A549 (cell line): ENCODE results near the gene DHFR2. TPM values are rescaled to one million over a fixed set of nuclear protein-coding genes. Genes with fewer than 3 reads are reported as not detected.
A peak's percentile ranks its signal among the peaks of the same experiment; 100 is the strongest.

ENCODE experiments used
- ATAC-seq, 2 experiments: fragments of 200-7000 bp in 1 of 2; fragments of >200 bp in 1 of 2; cut with Nextera tagmentation in 1 of 2; cut with Tn5 transposase in 1 of 2; 3 replicates each; pipeline versions ENCODE4 v1.8.0 to v1.9.1; 2018 to 2020; ENCODE audit warnings: mild to moderate bottlenecking in 1 of 2, moderate library complexity in 1 of 2
- CTCF ChIA-PET: fragments of 300-600 bp; sonication (Branson Sonifier 250); formaldehyde crosslinking; extraction: SDS; loops from one replicate; lab custom pipeline; 2021; ENCODE audit warnings: antibody characterized with exemption, inconsistent platforms; lab: Yijun Ruan, JAX
- POLR2A ChIA-PET: fragments of 350-600 bp; formaldehyde crosslinking; extraction: SDS; loops from one replicate; lab custom pipeline; 2021; ENCODE audit warnings: antibody characterized with exemption, inconsistent platforms; lab: Yijun Ruan, JAX
- DNase-seq, 2 experiments: peaks; one replicate each; pipeline versions ENCODE4 v3.0.0 to v3.0.0-alpha.2; 2011 to 2016; ENCODE audit warnings: low read depth in 1 of 2, low spot score in 1 of 2
- FAIRE-seq: peaks from 2 replicates; lab custom pipeline; 2011; peaks lifted over from hg19 to GRCh38; lab: Jason Lieb, UNC
- H3K27ac ChIP-seq, 2 experiments: fragments of >200 bp; sonication (Bioruptor Twin); formaldehyde crosslinking; 3 replicates each; pipeline ENCODE4 v1.5.1; 2016 to 2017
- H3K4me1 ChIP-seq: fragments of >200 bp; sonication (Bioruptor Twin); formaldehyde crosslinking; 3 replicates; pipeline ENCODE4 v1.6.1; 2016
- H3K4me2 ChIP-seq: fragments of >200 bp; sonication (Bioruptor Twin); formaldehyde crosslinking; 3 replicates; pipeline ENCODE4 v1.6.1; 2016
- H3K4me3 ChIP-seq: fragments of >200 bp; sonication (Bioruptor Twin); formaldehyde crosslinking; 3 replicates; pipeline ENCODE4 v1.5.1; 2016
- H3K9me3 ChIP-seq: fragments of >200 bp; sonication (Bioruptor Twin); formaldehyde crosslinking; 3 replicates; pipeline ENCODE4 v1.6.1; 2016
- CBX2 ChIP-seq: fragments of 200-600 bp; sonication (generic); IDR thresholded peaks from 2 replicates; pipeline ENCODE4 v1.6.1; 2016; ENCODE audit warnings: low read depth, mild to moderate bottlenecking, borderline replicate concordance
- CEBPB ChIP-seq, 2 experiments: fragments of >200 bp in 1 of 2; sonication (Bioruptor Twin) in 1 of 2; formaldehyde crosslinking in 1 of 2; IDR thresholded peaks; 2 replicates each; pipeline ENCODE4 v1.6.1; 2012 to 2016
- CHD4 ChIP-seq: fragments of 200-600 bp; sonication (generic); IDR thresholded peaks from 2 replicates; pipeline ENCODE4 v1.6.1; 2016; ENCODE audit warnings: antibody characterized with exemption, mild to moderate bottlenecking, borderline replicate concordance
- ESRRA ChIP-seq: fragments of 150-350 bp; IDR thresholded peaks from 2 replicates; pipeline ENCODE4 v1.6.1; 2014; ENCODE audit warnings: mild to moderate bottlenecking, low read length, borderline replicate concordance
- FOSB ChIP-seq: fragments of 250-450 bp; sonication (Bioruptor Pico); IDR thresholded peaks from 2 replicates; pipeline ENCODE4 v1.5.0; 2020; ENCODE audit warnings: mild to moderate bottlenecking, moderate library complexity
- FOXS1 ChIP-seq: fragments of 250-450 bp; sonication (Bioruptor Pico); IDR thresholded peaks from 2 replicates; pipeline ENCODE4 v1.5.0; 2020; ENCODE audit warnings: mild to moderate bottlenecking, moderate library complexity
- HDAC2 ChIP-seq: fragments of 200-600 bp; sonication (generic); IDR thresholded peaks from 2 replicates; pipeline ENCODE4 v1.6.1; 2016
- HOXB5 ChIP-seq: fragments of 250-450 bp; sonication (Bioruptor Pico); IDR thresholded peaks from 2 replicates; pipeline ENCODE4 v1.5.0; 2020; ENCODE audit warnings: mild to moderate bottlenecking, moderate library complexity
- JUN ChIP-seq, 2 experiments: fragments of >200 bp; sonication (Bioruptor Twin); formaldehyde crosslinking; IDR thresholded peaks; 2 replicates in 1 of 2; 3 replicates in 1 of 2; pipeline ENCODE4 v1.6.1; 2016 to 2017
- JUNB ChIP-seq: fragments of >200 bp; sonication (Bioruptor Twin); formaldehyde crosslinking; IDR thresholded peaks from 2 replicates; pipeline ENCODE4 v1.6.1; 2016
- KDM5A ChIP-seq: fragments of 200-600 bp; sonication (generic); IDR thresholded peaks from 2 replicates; pipeline ENCODE4 v1.6.1; 2016; ENCODE audit warnings: antibody characterized with exemption, mild to moderate bottlenecking
- MAFK ChIP-seq: fragments of 450-650 bp; IDR thresholded peaks from 2 replicates; pipeline ENCODE4 v1.6.1; 2014; ENCODE audit not compliant: partially characterized antibody
- MAX ChIP-seq: IDR thresholded peaks from 2 replicates; pipeline ENCODE4 v1.6.1; 2012
- MYC ChIP-seq: IDR thresholded peaks from 2 replicates; pipeline ENCODE4 v1.6.1; 2012; ENCODE audit warnings: mild to moderate bottlenecking, inconsistent platforms, low read length, improper control_type of control experiment, borderline replicate concordance
- NR3C1 ChIP-seq: fragments of >200 bp; sonication (Bioruptor Twin); formaldehyde crosslinking; IDR thresholded peaks from 3 replicates; pipeline ENCODE4 v1.6.1; 2017
- PBX3 ChIP-seq: IDR thresholded peaks from 2 replicates; pipeline ENCODE4 v1.6.1; 2012
- PHF8 ChIP-seq: fragments of 200-600 bp; sonication (generic); IDR thresholded peaks from 2 replicates; pipeline ENCODE4 v1.6.1; 2016; ENCODE audit warnings: low read depth, mild to moderate bottlenecking, antibody characterized with exemption, moderate library complexity, borderline replicate concordance
- RARB ChIP-seq: fragments of 250-450 bp; sonication (Bioruptor Pico); IDR thresholded peaks from 2 replicates; pipeline ENCODE4 v1.8.0; 2021; ENCODE audit warnings: mild to moderate bottlenecking, moderate library complexity
- RCOR1 ChIP-seq: fragments of 150-350 bp; IDR thresholded peaks from 2 replicates; pipeline ENCODE4 v1.6.1; 2014; ENCODE audit warnings: antibody characterized with exemption, low read length, low read depth
- RFX5 ChIP-seq: fragments of 450-650 bp; IDR thresholded peaks from 2 replicates; pipeline ENCODE4 v1.7.1; 2014; ENCODE audit warnings: antibody characterized with exemption, mild to moderate bottlenecking, moderate library complexity
- SMC3 ChIP-seq: fragments of >200 bp; sonication (Bioruptor Twin); formaldehyde crosslinking; IDR thresholded peaks from 3 replicates; pipeline ENCODE4 v1.6.1; 2018; ENCODE audit warnings: inconsistent platforms
- SREBF2 ChIP-seq: fragments of 450-650 bp; IDR thresholded peaks from 2 replicates; pipeline ENCODE4 v1.6.1; 2014; ENCODE audit warnings: mild to moderate bottlenecking, moderate library complexity
- TFCP2L1 ChIP-seq: fragments of 250-450 bp; sonication (Bioruptor Pico); IDR thresholded peaks from 2 replicates; pipeline ENCODE4 v1.5.0; 2021; ENCODE audit warnings: mild to moderate bottlenecking
- ZFP36 ChIP-seq: fragments of 450-650 bp; IDR thresholded peaks from 2 replicates; pipeline ENCODE4 v1.6.1; 2014; ENCODE audit warnings: borderline replicate concordance; ENCODE audit not compliant: partially characterized antibody
- WGBS: methylation state at CpG from one replicate; pipeline ENCODE4 v1.1.6; 2017; ENCODE audit errors: missing lambda C conversion rate; 5-methylcytosine and 5-hydroxymethylcytosine counted together
- polyA plus RNA-seq, 4 experiments: library from polyadenylated mRNA; depleted of rRNA in 3 of 4; stranded (reverse); fragments of >200 nt; fragmentation: RNase III in 1 of 4; extraction: RNeasy Plus Mini Kit Qiagen cat#74134 plus additional on column Dnase treatment in 1 of 4; gene quantifications; 2 replicates in 3 of 4; 3 replicates in 1 of 4; pipeline ENCODE4 v1.2.3, GENCODE V29; 2011 to 2017
- TF ChIP-seq, protein P1 (sequence below): fragments of 200-600 bp; sonication (generic); IDR thresholded peaks from 2 replicates; pipeline ENCODE4 v1.6.1; 2016; ENCODE audit warnings: antibody characterized with exemption, mild to moderate bottlenecking, moderate library complexity
- TF ChIP-seq, protein P2 (sequence below): fragments of 150-350 bp; IDR thresholded peaks from 2 replicates; pipeline ENCODE4 v1.6.1; 2014; ENCODE audit warnings: low read depth, mild to moderate bottlenecking, low read length

Gene DHFR2
- polyA plus RNA-seq, 2 of the 4 experiments (the other 2 are of a cell fraction) = 6.2 to 6.3 TPM

DNA sequence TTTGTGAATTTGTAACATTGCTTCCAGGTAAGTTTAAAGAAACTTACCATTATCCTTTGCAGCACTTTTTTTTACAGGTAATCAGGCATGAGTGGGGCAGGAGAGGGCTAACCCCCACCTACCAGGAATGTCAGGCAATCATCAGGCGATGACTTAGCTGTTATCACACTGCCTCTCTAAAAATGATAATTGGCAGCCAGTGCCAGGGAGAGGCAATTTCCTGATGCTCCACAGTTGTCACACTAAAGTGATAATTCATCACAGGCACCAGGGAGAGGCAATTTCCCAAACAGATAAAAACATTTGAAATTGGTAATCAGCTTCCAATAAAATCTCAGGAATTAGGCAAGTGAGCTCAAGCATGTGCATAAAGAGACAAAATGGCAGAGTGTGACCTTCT, 26.4 kb upstream of the DHFR2 start:
- ATAC-seq (no peak), DNase-seq (no peak), FAIRE-seq (no peak)
- POLR2A ChIA-PET = no interaction called here
- no peak overlapping the region for H3K4me2 ChIP-seq
- 94% methylated on average over 1 of the region's 1 CpG for WGBS
- CTCF ChIA-PET = no interaction called here
- no peaks in the 10 kb centered on the region for H3K4me1 ChIP-seq
- H3K4me3 ChIP-seq = no peak overlapping the region
- H3K9me3 ChIP-seq = no peaks in the 10 kb centered on the region
- H3K27ac ChIP-seq = no peak overlapping the region
- no peak for TF ChIP-seq JUNB
- TF ChIP-seq FOXS1 (CRISPR knock-in tag) = no peak
- TF ChIP-seq CEBPB (IDR thresholded peaks at IDR 0.05) = no peak
- no peak for TF ChIP-seq MAFK
- TF ChIP-seq NR3C1 = no peak
- no peak for TF ChIP-seq SMC3
- no peak for TF ChIP-seq PHF8
- no peak for TF ChIP-seq HOXB5 (CRISPR knock-in tag)
- TF ChIP-seq RFX5 = no peak
- no peak for TF ChIP-seq RCOR1
- TF ChIP-seq CHD4 = no peak
- TF ChIP-seq, protein P1, sequence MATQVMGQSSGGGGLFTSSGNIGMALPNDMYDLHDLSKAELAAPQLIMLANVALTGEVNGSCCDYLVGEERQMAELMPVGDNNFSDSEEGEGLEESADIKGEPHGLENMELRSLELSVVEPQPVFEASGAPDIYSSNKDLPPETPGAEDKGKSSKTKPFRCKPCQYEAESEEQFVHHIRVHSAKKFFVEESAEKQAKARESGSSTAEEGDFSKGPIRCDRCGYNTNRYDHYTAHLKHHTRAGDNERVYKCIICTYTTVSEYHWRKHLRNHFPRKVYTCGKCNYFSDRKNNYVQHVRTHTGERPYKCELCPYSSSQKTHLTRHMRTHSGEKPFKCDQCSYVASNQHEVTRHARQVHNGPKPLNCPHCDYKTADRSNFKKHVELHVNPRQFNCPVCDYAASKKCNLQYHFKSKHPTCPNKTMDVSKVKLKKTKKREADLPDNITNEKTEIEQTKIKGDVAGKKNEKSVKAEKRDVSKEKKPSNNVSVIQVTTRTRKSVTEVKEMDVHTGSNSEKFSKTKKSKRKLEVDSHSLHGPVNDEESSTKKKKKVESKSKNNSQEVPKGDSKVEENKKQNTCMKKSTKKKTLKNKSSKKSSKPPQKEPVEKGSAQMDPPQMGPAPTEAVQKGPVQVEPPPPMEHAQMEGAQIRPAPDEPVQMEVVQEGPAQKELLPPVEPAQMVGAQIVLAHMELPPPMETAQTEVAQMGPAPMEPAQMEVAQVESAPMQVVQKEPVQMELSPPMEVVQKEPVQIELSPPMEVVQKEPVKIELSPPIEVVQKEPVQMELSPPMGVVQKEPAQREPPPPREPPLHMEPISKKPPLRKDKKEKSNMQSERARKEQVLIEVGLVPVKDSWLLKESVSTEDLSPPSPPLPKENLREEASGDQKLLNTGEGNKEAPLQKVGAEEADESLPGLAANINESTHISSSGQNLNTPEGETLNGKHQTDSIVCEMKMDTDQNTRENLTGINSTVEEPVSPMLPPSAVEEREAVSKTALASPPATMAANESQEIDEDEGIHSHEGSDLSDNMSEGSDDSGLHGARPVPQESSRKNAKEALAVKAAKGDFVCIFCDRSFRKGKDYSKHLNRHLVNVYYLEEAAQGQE = no peak

DNA sequence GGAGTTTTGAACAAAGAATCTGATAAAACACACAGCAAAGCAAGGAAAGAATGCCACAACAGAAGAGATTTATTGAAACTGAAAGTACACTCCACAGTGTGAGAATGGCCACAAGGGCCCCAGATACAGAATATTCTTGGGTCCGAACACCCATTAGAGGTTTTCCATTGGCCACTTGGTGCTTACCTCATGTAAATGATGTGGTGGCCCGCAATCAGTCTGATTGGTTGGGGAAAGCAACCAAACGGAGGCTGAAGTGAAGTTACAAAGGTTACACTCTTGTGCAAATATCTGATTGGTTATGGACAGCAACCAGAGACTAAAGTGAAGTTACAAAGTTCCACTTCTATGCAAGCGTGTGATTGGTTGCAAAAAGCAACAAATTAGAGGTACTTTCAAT, 20.5 kb upstream of the DHFR2 start:
- Histone ChIP-seq H3K9me3 (no peaks in the 10 kb centered on the region), H3K4me1 (no peaks in the 10 kb centered on the region), H3K4me3 (no peak overlapping the region), H3K4me2 (no peak overlapping the region), H3K27ac (no peak overlapping the region)
- ChIA-PET CTCF (interaction anchor here (2.2 kb wide), 1 partner anchor 14 kb away, joined by 7 read pairs; no protein-coding TSS in a partner anchor), POLR2A (no interaction called here)
- 82% methylated on average over 4 of the region's 4 CpGs for whole genome bisulfite sequencing
- ATAC-seq (no peak), DNase-seq (no peak), FAIRE-seq (no peak)
- TF ChIP-seq CHD4 (no peak), RARB (CRISPR knock-in tag) (no peak), FOSB (CRISPR knock-in tag) (no peak), HOXB5 (CRISPR knock-in tag) (no peak)

GRCh38 chr3:94082391-94082937, 19.7 kb upstream of the DHFR2 start:
- Histone ChIP-seq H3K27ac (no peak overlapping the region), H3K9me3 (no peaks in the 10 kb centered on the region), H3K4me1 (no peaks in the 10 kb centered on the region), H3K4me2 (no peak overlapping the region), H3K4me3 (no peak overlapping the region)
- POLR2A ChIA-PET = interaction anchor here (0.5 kb wide), 1 partner anchor 56 kb away, joined by 3 read pairs; no protein-coding TSS in a partner anchor
- no peak for TF ChIP-seq HDAC2
- no peak for TF ChIP-seq SREBF2
- TF ChIP-seq MAX = no peak
- TF ChIP-seq MAFK = no peak
- no peak for TF ChIP-seq ZFP36
- no peak for TF ChIP-seq ESRRA
- no peak for TF ChIP-seq MYC
- TF ChIP-seq CBX2 = no peak
- no peak for TF ChIP-seq TFCP2L1 (CRISPR knock-in tag)
- TF ChIP-seq PBX3 = no peak
- TF ChIP-seq KDM5A = no peak
- no peak for TF ChIP-seq JUN (IDR thresholded peaks at IDR 0.05)
- TF ChIP-seq HOXB5 (CRISPR knock-in tag) = no peak
- TF ChIP-seq, protein P2, sequence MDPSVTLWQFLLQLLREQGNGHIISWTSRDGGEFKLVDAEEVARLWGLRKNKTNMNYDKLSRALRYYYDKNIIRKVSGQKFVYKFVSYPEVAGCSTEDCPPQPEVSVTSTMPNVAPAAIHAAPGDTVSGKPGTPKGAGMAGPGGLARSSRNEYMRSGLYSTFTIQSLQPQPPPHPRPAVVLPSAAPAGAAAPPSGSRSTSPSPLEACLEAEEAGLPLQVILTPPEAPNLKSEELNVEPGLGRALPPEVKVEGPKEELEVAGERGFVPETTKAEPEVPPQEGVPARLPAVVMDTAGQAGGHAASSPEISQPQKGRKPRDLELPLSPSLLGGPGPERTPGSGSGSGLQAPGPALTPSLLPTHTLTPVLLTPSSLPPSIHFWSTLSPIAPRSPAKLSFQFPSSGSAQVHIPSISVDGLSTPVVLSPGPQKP = no peak
- CTCF ChIA-PET = interaction anchor here (2.2 kb wide), 1 partner anchor 13 kb away, joined by 7 read pairs; no protein-coding TSS in a partner anchor
- peak; percentile 13 for FAIRE-seq
- DNase-seq = no peak
- ATAC-seq = no peak
- 94% methylated on average over 8 of the region's 8 CpGs for WGBS
